IMR-90 (cell line): ENCODE measurements around the gene KDM6B. TPM values are rescaled to one million over a fixed set of nuclear protein-coding genes. Genes with fewer than 3 reads are reported as not detected.

Experiments
- ATAC-seq: fragments of 200-7000 bp; cut with Tn5 transposase; 2 replicates; pipeline ENCODE4 v1.9.1; 2020; ENCODE audit warnings: low read depth, mild to moderate bottlenecking, moderate library complexity
- BruUV-seq: library from RNA; stranded (reverse); fragments of 400-500 nt; replicated peaks from 2 replicates; lab custom pipeline; 2021; lab: Mats Ljungman, UMichigan
- CTCF ChIA-PET: fragments of 300-600 bp; formaldehyde crosslinking; extraction: SDS; loops from one replicate; lab custom pipeline; 2021; ENCODE audit warnings: antibody characterized with exemption; lab: Yijun Ruan, JAX
- POLR2A ChIA-PET: fragments of 300-600 bp; sonication (Branson Sonifier 250); formaldehyde crosslinking; loops from one replicate; lab custom pipeline; 2022; ENCODE audit warnings: antibody characterized with exemption; ENCODE audit not compliant: unreplicated experiment; lab: Charles Lee
- DNase-seq: peaks from one replicate; pipeline ENCODE4 v3.0.0; 2013
- H2AFZ ChIP-seq: replicated peaks from 2 replicates; pipeline ENCODE3; 2013; ENCODE audit warnings: low read length, mild to moderate bottlenecking; ENCODE audit not compliant: poor library complexity
- H2AK5ac ChIP-seq: 2 replicates; pipeline ENCODE4 v1.6.1; 2013; ENCODE audit warnings: low read depth, low read length, inconsistent platforms
- H2AK9ac ChIP-seq: replicated peaks from 2 replicates; pipeline ENCODE3; 2013; ENCODE audit warnings: mild to moderate bottlenecking, low read depth, low read length, moderate library complexity; ENCODE audit not compliant: poor library complexity
- H2BK120ac ChIP-seq: 2 replicates; pipeline ENCODE4 v1.6.1; 2013; ENCODE audit warnings: low read depth, low read length, inconsistent platforms
- H2BK15ac ChIP-seq: 3 replicates; pipeline ENCODE4 v1.6.1; 2013; ENCODE audit warnings: low read depth, low read length, inconsistent platforms
- H2BK20ac ChIP-seq: 2 replicates; pipeline ENCODE4 v1.6.1; 2013; ENCODE audit warnings: low read depth, mild to moderate bottlenecking, inconsistent platforms, low read length, moderate library complexity
- H2BK5ac ChIP-seq: 2 replicates; pipeline ENCODE4 v1.6.1; 2013; ENCODE audit warnings: mild to moderate bottlenecking, low read depth, low read length, inconsistent platforms; ENCODE audit not compliant: poor library complexity, severe bottlenecking
- H3K14ac ChIP-seq: replicated peaks from 2 replicates; pipeline ENCODE4 v1.6.1; 2013; ENCODE audit warnings: low read depth, low read length, inconsistent platforms
- H3K18ac ChIP-seq: 2 replicates; pipeline ENCODE4 v1.6.1; 2013; ENCODE audit warnings: low read depth, low read length, control low read depth
- H3K23ac ChIP-seq: 2 replicates; pipeline ENCODE4 v1.6.1; 2013; ENCODE audit warnings: low read depth, low read length, inconsistent platforms
- H3K27ac ChIP-seq: 2 replicates; pipeline ENCODE4 v1.5.1; 2013; ENCODE audit warnings: mild to moderate bottlenecking, control low read depth, low read length; ENCODE audit not compliant: insufficient read depth
- H3K27me3 ChIP-seq: 2 replicates; pipeline ENCODE4 v1.6.1; 2013; ENCODE audit warnings: low read length; ENCODE audit not compliant: control insufficient read depth, insufficient read depth
- H3K36me3 ChIP-seq: 2 replicates; pipeline ENCODE4 v1.6.1; 2013; ENCODE audit warnings: low read length, mixed read lengths; ENCODE audit not compliant: control insufficient read depth, insufficient read depth
- H3K4ac ChIP-seq: 2 replicates; pipeline ENCODE4 v1.6.1; 2013; ENCODE audit warnings: low read depth, low read length, inconsistent platforms
- H3K4me1 ChIP-seq: 2 replicates; pipeline ENCODE4 v1.6.1; 2013; ENCODE audit warnings: low read length, mixed read lengths; ENCODE audit not compliant: control insufficient read depth, insufficient read depth
- H3K4me2 ChIP-seq: 2 replicates; pipeline ENCODE4 v1.6.1; 2013; ENCODE audit warnings: low read depth, mild to moderate bottlenecking, control low read depth, low read length, moderate library complexity
- H3K4me3 ChIP-seq: 2 replicates; pipeline ENCODE4 v1.5.1; 2013; ENCODE audit warnings: low read depth, mild to moderate bottlenecking, control low read depth, low read length, moderate library complexity; ENCODE audit not compliant: insufficient read depth
- H3K56ac ChIP-seq: 2 replicates; pipeline ENCODE4 v1.6.1; 2013; ENCODE audit warnings: low read length, inconsistent platforms; ENCODE audit not compliant: insufficient read depth; ENCODE audit errors: extremely low read depth
- H3K79me1 ChIP-seq, 2 experiments: 2 replicates each; pipeline ENCODE4 v1.6.1; 2013; ENCODE audit warnings: low read length in 2 of 2, inconsistent platforms in 1 of 2, low read depth in 1 of 2
- H3K9ac ChIP-seq: 2 replicates; pipeline ENCODE4 v1.6.1; 2013; ENCODE audit warnings: low read depth, low read length, control low read depth
- H3K9me1 ChIP-seq: 2 replicates; pipeline ENCODE4 v1.6.1; 2013; ENCODE audit warnings: low read length, inconsistent platforms; ENCODE audit not compliant: insufficient read depth
- H3K9me3 ChIP-seq: 2 replicates; pipeline ENCODE4 v1.6.1; 2013; ENCODE audit warnings: low read length; ENCODE audit not compliant: control insufficient read depth, insufficient read depth
- H4K20me1 ChIP-seq: 2 replicates; pipeline ENCODE4 v1.6.1; 2013; ENCODE audit warnings: low read length, inconsistent platforms; ENCODE audit not compliant: insufficient read depth
- H4K5ac ChIP-seq: 2 replicates; pipeline ENCODE4 v1.6.1; 2013; ENCODE audit warnings: mild to moderate bottlenecking, low read depth, low read length, control low read depth
- H4K8ac ChIP-seq, 2 experiments: 2 replicates each; pipeline ENCODE4 v1.6.1; 2013; ENCODE audit warnings: low read depth in 2 of 2, low read length in 2 of 2, control low read depth in 1 of 2, inconsistent platforms in 1 of 2
- H4K91ac ChIP-seq: 2 replicates; pipeline ENCODE4 v1.6.1; 2013; ENCODE audit warnings: low read depth, low read length, inconsistent platforms; ENCODE audit not compliant: insufficient read depth
- BHLHE40 ChIP-seq: fragments of 150-350 bp; IDR thresholded peaks from 2 replicates; pipeline ENCODE4 v1.6.1; 2016; ENCODE audit warnings: mild to moderate bottlenecking, low read depth, low read length
- CEBPB ChIP-seq: IDR thresholded peaks from 2 replicates; pipeline ENCODE4 v1.6.1; 2012; ENCODE audit warnings: low read depth, low read length, improper control_type of control experiment
- CHD1 ChIP-seq: IDR thresholded peaks from 2 replicates; pipeline ENCODE4 v1.6.1; 2012; ENCODE audit warnings: low read depth, low read length, improper control_type of control experiment
- MAFK ChIP-seq: IDR thresholded peaks from 2 replicates; pipeline ENCODE4 v1.6.1; 2012; ENCODE audit warnings: low read depth, low read length, improper control_type of control experiment
- POLR2A ChIP-seq: IDR thresholded peaks from 2 replicates; pipeline ENCODE4 v1.6.1; 2012; ENCODE audit warnings: mild to moderate bottlenecking, low read depth, low read length
- SMC3 ChIP-seq: fragments of 150-350 bp; IDR thresholded peaks from 2 replicates; pipeline ENCODE4 v1.6.1; 2016; ENCODE audit warnings: low read depth, mild to moderate bottlenecking, antibody characterized with exemption, low read length, moderate library complexity
- WGBS, 2 experiments: methylation state at CpG; one replicate each; pipeline versions ENCODE4 v1.1.5 to v1.1.7; 2013; ENCODE audit warnings: missing lambda C conversion rate in 2 of 2; ENCODE audit not compliant: insufficient read length in 1 of 2; ENCODE audit errors: extremely low coverage in 2 of 2; 5-methylcytosine and 5-hydroxymethylcytosine counted together
- dilution Hi-C: fragments of 300-500 bp; cut with HindIII; formaldehyde crosslinking; loops from one replicate; pipeline ENCODE4 v1.14.3; 2018; ENCODE audit warnings: low sequenced_read_pairs; ENCODE audit not compliant: unreplicated experiment
- in situ Hi-C: fragments of 300-500 bp; cut with MboI; formaldehyde crosslinking; loops from 3 replicates; pipeline ENCODE4 v1.14.3; 2019; ENCODE audit warnings: low sequenced_read_pairs, inconsistent platforms, mixed read lengths
- intact Hi-C: fragments of 100-400 bp; cut with micrococcal nuclease; formaldehyde crosslinking; loops from 2 replicates; pipeline ENCODE4 v1.10.0; 2022
- polyA plus RNA-seq, 3 experiments: library from polyadenylated mRNA; depleted of rRNA; stranded (reverse); fragments of >200 nt; gene quantifications; 2 replicates each; pipeline ENCODE4 v1.2.3, GENCODE V29; 2012; ENCODE audit warnings: low replicate concordance in 1 of 3
- total RNA-seq: library from RNA; depleted of rRNA; stranded (reverse); fragments of >200 nt; gene quantifications from 2 replicates; pipeline ENCODE4 v1.2.3, GENCODE V29; 2012
- TF ChIP-seq, protein P1 (sequence below): fragments of 150-350 bp; IDR thresholded peaks from 2 replicates; pipeline ENCODE4 v1.6.1; 2016; ENCODE audit warnings: low read depth, mild to moderate bottlenecking, low read length, moderate library complexity, borderline replicate concordance

Gene KDM6B
- total and polyA plus RNA-seq, 2 of the 4 experiments (the other 2 are of a cell fraction): 0.72 to 3.5 TPM

DNA sequence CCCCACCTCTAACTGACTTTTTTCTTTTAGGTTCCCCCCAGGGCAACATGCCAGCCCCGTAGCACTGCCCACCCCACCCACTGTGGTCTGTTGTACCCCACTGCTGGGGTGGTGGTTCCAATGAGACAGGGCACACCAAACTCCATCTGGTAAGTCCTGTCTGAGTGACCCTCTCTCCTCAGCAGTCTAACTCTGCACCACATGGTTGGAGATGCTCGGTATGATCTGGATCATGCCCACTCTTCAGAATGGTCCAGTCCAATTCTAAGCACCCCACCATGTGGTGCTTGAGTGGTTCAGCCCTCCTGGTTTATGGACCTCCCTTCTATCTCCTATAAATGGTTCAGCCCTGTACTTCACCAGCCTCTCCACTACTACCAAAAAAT lies 5.9 kb downstream of the KDM6B start:
- Histone ChIP-seq H3K9ac (no peak overlapping the region), H4K20me1 (peaks cover 62% of the 10 kb centered on the region), H3K14ac (no peak overlapping the region), H2BK120ac (no peak overlapping the region), H2AFZ (no peak overlapping the region), H2AK5ac (0 out of 2 replicates have a peak overlapping the region, but pooled peaks have one; percentile 17), H2BK20ac (no peak overlapping the region), H3K4ac (no peak overlapping the region), H2BK5ac (no peak overlapping the region), H3K4me3 (no peak overlapping the region), H2BK15ac (no peak overlapping the region), H3K18ac (no peak overlapping the region), H3K9me1 (peaks cover 9% of the 10 kb centered on the region; the same call in 1 of the 2 replicates), H3K27ac (no peak overlapping the region), H3K27me3 (no peaks in the 10 kb centered on the region), H3K23ac (peak overlapping the region; percentile 2; the same call in 1 of the 2 replicates), H3K9me3 (no peaks in the 10 kb centered on the region), H3K4me2 (no peak overlapping the region; the same call in 1 of the 2 replicates), H3K36me3 (peaks cover 8% of the 10 kb centered on the region; the same call in 1 of the 2 replicates), H3K56ac (no peak overlapping the region), H3K4me1 (peaks cover 19% of the 10 kb centered on the region), H4K8ac (no peak overlapping the region), H4K91ac (no peak overlapping the region), H3K79me1 (peaks cover 19 to 72% of the 10 kb centered on the region in 2 experiments), H2AK9ac (no peak overlapping the region), H4K5ac (no peak overlapping the region)
- dilution Hi-C loops: no loop called here
- intact Hi-C loops: loop anchor here (5.0 kb wide), 2 partner anchors 268 to 488 kb away; partner anchors contain the start of gene KCTD11
- BruUV-seq: no TSS peak
- ATAC-seq (no peak), DNase-seq (peak; percentile 55)
- CTCF ChIA-PET: no interaction called here
- in situ Hi-C loops: no loop called here
- TF ChIP-seq BHLHE40: peak; percentile 87
- no peak for TF ChIP-seq SMC3
- no peak for TF ChIP-seq POLR2A
- TF ChIP-seq MAFK: no peak
- TF ChIP-seq CHD1: peak; percentile 87; the same call in 1 of the 2 replicates
- TF ChIP-seq CEBPB: no peak
- TF ChIP-seq, protein P1, sequence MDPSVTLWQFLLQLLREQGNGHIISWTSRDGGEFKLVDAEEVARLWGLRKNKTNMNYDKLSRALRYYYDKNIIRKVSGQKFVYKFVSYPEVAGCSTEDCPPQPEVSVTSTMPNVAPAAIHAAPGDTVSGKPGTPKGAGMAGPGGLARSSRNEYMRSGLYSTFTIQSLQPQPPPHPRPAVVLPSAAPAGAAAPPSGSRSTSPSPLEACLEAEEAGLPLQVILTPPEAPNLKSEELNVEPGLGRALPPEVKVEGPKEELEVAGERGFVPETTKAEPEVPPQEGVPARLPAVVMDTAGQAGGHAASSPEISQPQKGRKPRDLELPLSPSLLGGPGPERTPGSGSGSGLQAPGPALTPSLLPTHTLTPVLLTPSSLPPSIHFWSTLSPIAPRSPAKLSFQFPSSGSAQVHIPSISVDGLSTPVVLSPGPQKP: no peak
- POLR2A ChIA-PET: no interaction called here
- WGBS, 2 experiments: 57% methylated on average over 1 of the region's 2 CpGs; no CpG with 5 or more reads in 1 of the 2 experiments
